GM19239 (cell line): ENCODE data around the gene BHLHE40.

ENCODE experiments used
- DNase-seq: peaks from one replicate; pipeline ENCODE4 v3.0.0; 2011; ENCODE audit warnings: low spot score; ENCODE audit not compliant: insufficient read length
- FAIRE-seq: peaks from 2 replicates; lab custom pipeline; 2011; peaks lifted over from hg19 to GRCh38; lab: Jason Lieb, UNC

Gene BHLHE40

GRCh38 chr3:4996223-4996765, 17.1 kb downstream of the BHLHE40 start:
- no peak for DNase-seq
- no peak for FAIRE-seq

DNA sequence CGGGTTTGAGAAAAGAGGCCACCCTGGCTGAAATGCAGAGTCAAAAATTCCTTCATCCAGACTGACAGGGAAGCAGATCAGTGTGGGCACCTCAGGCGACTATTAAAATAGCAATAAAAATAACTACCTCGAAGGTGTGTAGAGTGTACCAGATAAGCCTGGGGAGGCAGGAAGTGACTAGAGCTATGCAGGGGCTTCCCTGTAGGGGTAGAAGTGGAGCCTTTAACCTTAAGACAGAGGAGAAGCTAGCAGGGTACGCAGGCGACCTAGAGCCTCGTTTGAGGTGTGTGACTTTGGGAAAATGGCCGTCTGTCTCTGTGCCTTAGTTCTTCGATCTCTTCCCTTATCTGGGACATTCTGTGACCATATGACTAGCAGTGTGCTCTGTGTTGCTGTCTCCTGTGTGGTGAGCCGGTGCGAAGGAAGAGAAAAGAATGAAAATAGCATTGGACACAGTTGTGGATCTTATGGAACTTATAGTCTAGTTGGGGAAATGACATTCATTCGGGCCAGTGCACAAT, 17.6 kb downstream of the BHLHE40 start:
- DNase-seq (no peak), FAIRE-seq (no peak)

- DNase-seq (no peak), FAIRE-seq (no peak)
These were observed 18.7 kb downstream of the BHLHE40 start for GRCh38 chr3:4997946-4998345.

- DNase-seq (no peak), FAIRE-seq (no peak)
These were observed 20.4 kb downstream of the BHLHE40 start for GRCh38 chr3:4999531-5000184.

DNA sequence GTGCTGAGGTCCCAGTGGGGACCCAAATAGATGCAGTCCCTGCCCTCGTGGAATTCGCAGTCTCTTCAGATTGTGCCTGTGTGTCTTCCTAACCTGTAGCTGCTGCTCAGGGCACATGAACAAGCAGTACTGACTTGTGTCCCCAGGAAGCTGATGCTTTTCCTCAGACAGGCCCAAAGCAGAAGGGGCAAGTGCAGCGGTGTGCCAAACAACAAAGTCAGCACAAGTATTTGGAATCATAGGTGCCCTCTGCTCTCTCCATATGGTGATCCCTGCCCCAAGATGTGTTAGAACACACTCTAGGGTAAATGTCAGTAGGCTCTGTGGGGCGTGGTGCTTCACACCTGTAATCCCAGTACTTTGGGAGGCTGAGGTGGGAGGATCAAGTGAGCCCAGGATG, 21.9 kb downstream of the BHLHE40 start:
- FAIRE-seq (no peak), DNase-seq (no peak)

- no peak for DNase-seq
- no peak for FAIRE-seq
These were observed 22.6 kb downstream of the BHLHE40 start for GRCh38 chr3:5001805-5002173.

GRCh38 chr3:5002174-5002870, 23.1 kb downstream of the BHLHE40 start:
- no peak for FAIRE-seq
- no peak for DNase-seq

DNA sequence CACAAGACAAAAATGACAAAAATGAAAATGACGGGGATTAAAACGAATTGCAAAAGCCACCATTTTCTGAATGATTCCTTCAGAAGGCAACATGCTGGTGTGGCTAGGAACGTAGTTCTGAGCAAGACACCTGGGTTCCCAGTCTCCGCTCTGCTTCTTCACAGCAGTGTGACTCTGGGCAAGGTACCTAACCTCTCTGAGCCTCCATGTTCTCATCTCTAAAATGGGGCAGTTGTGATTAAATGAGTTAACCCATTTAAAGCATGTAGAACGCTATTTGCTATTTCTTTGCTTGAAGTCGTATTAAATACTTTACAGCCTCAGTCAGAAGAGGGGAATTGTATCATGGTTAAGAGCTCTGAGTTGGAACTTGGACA, 23.6 kb downstream of the BHLHE40 start:
- FAIRE-seq = no peak
- no peak for DNase-seq

DNA sequence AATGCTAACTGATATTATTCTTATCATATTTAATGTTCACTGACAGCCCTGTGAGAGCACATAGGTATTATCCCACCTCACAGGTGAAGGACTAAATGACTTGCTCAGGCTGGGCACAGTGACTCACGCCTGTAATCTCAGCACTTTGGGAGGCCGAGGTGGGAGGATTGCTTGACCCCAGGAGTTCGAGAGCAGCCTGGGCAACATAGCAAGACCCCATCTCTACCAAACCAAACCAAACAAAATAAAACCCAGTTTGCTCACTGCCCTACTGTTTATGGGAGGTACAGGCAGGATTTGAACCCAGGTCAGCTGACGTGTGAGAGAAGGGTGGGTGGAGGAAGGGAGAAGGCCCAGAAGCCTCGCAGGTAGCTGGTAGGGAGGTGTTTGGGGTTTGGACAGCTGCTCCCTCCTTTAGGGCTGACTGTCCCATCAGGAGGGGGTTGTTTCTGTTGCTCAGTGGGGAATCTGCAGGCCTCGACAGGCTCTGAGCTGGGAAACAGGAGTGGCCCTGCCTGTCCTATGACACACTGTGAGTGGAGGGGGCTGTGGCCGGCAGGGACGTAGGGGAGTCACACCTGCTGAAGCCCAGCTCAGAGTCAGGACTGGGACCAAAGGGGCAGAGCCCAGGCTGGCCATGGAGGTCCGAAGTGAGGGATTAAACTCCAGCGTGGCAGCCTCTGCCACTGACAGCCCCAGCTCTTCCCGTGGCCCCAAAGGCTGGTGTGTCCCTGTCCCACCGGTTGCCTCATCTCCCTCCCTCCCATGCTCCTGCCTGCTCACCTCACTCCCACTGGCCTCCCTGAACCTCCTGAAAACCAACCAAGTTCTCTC, 25.3 kb downstream of the BHLHE40 start:
- DNase-seq (no peak), FAIRE-seq (no peak)

- no peak for FAIRE-seq
These were observed 26.1 kb downstream of the BHLHE40 start for GRCh38 chr3:5005367-5005766.

GRCh38 chr3:5006755-5007202, 27.5 kb downstream of the BHLHE40 start:
- peak; percentile 69 for FAIRE-seq
- no peak for DNase-seq

More at GRCh38 chr3:5005367-5005766, 26.1 kb downstream of the BHLHE40 start:
- DNase-seq = no peak

DNA sequence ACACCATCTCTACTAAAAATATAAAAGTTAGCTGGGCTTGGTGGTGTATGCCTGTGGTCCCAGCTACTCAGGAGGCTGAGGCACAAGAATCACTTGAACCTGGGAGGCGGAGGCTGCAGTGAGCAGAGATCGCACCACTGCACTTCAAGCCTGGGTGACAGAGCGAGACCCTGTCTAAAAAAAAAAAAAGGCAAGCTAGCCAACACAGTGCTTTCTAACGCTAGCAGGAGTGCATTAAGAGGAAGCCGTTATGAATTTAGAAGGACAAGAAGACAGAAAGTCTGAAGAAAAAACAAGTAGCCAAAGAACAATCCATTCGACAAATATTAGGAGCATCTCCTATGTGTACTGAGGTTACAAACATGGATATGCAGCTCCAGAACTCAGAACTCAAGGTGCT, 28.6 kb downstream of the BHLHE40 start:
- FAIRE-seq = no peak

DNA sequence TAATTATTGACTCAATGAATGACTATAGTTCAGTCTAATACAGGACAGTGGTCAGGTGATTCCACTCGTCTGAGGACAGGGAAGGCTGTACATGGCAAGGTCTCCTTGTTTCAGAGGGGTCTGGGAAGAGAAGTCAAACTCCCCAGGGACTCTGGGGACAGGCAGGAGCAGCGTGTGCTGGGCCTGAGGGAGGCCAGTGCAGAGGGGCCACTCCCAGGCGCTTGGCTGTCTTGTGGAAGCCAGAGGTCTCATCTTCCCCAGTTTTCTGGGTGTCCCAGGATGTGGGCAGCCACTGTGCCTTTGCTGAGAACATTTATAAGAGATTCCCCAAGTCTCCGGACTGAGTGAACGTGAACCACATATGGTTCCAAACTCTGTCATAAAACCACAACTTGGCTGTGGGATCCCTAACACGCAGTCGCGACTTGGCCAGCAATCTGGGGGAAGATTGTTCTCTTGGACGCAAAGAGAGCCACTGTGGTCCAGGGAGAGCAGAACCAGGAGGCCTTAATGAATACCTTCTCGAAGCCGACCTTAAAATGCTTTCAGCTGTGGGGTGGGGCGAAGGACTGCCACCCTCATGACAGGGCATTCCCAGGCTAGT, 30.4 kb downstream of the BHLHE40 start:
- no peak for FAIRE-seq
- no peak for DNase-seq

More for the DNA sequence above, 28.6 kb downstream of the BHLHE40 start:
- no peak for DNase-seq

DNA sequence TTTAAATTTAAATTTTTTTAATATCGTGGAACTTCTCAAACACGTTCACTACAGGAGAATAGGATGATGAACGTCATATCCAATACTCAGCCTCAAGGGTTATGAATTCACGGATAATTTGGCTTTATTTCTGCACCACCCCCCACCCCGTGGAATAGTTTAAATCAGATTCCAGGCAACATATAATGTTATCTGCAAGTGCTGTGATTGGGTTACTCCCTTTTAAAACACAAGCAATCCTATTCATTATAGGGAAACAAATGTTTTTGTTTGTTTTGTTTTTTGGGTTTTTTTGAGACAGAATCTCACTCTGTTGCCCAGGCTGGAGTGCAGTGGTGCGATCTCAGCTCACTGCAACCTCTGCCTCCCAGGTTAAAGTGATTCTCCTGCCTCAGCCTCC, 30.9 kb downstream of the BHLHE40 start:
- FAIRE-seq = no peak

GRCh38 chr3:5010706-5011554, 31.7 kb downstream of the BHLHE40 start:
- FAIRE-seq (peak; percentile 53), DNase-seq (no peak)

More for the DNA sequence above, 30.9 kb downstream of the BHLHE40 start:
- DNase-seq = no peak

- DNase-seq (no peak), FAIRE-seq (peak; percentile 80)
These were observed 32.5 kb downstream of the BHLHE40 start for GRCh38 chr3:5011555-5012256.

DNA sequence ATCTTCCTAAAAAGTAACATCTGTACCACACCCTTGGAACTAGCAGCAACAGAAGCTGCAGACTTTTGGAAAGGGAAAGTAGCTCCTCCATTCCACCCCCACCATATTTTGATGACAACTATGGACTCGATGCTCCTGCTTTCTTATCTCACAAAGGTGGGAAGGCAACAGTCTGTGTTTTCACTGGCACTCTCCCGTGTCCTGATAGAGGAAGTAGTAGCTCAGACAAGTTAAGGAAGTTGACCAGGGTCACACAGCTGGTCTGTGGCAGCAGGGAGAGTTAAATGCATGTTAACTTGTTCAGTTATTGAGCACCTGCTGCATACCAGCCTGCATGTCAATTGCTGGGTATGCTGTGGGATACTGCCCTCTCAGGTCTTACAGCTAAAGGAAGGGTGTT, 33.1 kb downstream of the BHLHE40 start:
- no peak for FAIRE-seq
- DNase-seq = no peak

DNA sequence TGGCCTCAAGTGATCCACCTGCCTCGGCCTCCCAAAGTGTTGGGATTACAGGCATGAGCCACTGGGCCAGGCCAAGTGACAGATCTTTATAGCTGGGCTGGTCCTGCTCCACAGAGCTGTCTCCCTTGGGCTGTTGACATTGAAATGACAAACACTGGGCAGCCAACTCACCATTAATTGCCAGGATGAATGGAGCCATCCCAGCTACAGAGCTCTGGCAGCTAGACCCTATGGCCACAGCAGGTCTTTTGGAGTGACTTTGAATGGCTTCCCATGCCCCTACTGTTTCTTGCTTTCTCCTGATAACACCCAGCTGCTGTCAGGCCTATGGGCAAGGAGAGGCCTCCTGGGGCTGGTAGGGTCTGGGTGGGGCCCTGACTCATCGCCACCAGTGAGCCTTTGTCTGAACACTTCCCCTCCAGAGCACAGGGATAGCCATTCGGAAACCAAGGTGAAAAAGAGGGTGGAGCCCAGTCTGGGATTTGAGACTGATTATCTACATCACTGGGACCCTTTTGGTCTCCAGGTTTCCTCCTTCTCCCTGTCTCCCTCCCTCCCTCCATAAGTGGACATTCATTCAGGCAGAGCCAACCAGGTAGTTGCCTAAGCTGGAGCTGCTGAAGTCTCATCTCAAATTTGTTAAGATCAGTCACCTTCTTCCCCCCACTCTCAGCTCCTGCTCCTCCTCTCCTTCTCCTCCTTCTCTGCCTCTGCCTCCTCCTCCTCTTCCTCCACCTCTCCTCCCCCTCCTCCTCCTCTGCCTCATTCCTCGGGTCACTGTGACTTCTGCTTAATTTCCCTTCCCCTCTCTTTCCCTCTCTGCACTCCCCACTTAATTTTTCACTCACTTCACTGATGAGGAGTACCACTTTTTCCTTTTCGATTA, 34.0 kb downstream of the BHLHE40 start:
- DNase-seq (no peak), FAIRE-seq (no peak)
